OCI-M2 (cell line): ENCODE data around the gene FOXK1.
A peak's percentile ranks its signal among the peaks of the same experiment; 100 is the strongest.

Experiments used
- DNase-seq: peaks from one replicate; lab custom pipeline; 2025; ENCODE audit not compliant: unreplicated experiment; lab: John Stamatoyannopoulos, UW

Gene FOXK1

DNA sequence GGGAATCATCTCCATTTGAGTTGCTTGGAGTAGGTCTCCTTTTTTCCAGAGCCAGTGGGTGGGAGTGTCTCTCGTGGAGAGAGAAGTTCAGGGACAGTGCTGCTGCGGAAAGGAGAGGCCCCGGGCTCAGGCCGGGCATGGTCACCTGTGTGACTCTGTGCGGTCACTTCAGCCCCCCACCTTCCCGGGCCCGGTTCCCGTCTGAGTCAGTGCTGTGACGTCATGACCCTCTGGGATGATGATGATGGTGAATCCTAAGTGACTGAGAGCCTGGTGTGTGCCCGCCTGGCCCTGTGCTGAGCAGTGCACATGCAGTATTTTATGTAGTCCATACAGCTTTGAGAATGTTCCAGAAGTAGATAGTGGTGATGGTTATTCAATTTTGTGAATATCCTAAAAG, 60.8 kb downstream of the FOXK1 start:
- DNase-seq = no peak

DNA sequence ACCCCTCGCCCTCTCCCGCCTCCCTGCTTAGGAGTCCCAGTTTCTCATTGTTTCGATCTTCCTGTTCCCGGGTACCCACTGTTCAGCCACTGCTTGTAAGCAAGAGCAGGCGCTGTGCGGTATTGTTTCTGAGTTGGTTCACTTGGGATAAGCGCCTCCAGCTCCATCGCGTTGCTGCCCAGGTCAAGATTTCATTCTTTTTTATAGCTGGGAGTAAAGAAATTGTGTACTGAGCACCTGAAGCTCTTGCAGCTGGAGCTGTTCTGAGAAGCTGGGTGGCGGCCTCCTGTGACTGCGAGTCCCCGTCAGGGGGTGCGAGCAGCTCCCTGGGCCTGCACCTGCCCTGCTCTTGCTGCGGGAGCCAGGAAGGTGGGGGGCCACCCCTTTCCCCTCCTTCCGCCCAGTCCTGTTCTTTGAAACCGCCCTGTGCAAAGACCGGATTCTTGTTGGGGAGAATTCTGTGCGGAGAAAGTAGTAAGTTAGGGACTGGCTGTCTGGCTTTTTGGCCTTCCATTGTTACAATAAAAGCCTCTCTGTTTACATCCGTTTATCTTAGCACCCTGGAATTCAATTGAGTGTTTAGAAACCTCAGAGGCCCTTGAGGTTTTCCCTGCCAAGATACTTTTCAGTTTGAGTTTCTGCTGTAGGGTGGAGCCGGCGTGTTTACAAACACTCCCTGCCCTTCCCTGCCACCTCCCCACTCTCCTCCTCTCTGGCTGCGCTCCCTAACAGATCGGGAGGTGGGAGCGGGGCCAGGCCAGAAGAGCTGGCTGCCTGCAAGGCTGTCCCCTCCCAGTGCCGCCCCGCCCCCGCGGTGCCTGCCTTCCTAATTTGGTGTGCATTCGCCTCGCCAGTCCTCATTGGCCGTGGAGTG, 62.5 kb downstream of the FOXK1 start:
- peak; percentile 14 for DNase-seq

DNA sequence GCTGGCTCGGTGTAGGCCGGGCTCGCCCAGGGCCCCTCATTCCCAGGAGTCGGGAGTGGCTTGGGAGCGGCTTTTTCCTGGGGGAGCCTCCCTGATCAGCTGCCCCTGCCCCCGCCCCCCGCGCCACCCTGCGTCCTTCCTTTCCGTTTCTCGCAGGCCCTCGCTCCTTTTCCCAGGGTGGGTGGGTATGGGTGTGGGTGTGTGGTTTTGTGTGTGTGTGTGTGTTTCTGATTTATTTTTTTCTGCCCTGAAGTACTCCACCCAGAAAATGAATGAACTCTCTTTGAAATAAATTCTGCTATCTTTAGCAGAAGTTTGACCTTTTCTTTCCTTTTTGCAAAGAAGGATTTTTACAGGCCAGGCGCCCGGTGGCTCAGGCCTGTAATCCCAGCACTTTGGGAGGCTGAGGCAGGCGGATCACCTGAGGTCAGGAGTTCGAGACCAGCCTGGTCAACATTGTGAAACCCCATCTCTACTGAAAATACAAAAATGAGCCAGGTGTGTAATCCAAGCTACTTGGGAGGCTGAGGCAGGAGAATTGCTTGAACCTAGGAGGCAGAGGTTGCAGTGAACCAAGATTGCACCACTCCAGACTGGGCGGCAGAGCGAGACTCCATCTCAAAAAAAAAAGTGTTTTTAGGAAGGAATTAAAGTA, 63.3 kb downstream of the FOXK1 start:
- no peak for DNase-seq

DNA sequence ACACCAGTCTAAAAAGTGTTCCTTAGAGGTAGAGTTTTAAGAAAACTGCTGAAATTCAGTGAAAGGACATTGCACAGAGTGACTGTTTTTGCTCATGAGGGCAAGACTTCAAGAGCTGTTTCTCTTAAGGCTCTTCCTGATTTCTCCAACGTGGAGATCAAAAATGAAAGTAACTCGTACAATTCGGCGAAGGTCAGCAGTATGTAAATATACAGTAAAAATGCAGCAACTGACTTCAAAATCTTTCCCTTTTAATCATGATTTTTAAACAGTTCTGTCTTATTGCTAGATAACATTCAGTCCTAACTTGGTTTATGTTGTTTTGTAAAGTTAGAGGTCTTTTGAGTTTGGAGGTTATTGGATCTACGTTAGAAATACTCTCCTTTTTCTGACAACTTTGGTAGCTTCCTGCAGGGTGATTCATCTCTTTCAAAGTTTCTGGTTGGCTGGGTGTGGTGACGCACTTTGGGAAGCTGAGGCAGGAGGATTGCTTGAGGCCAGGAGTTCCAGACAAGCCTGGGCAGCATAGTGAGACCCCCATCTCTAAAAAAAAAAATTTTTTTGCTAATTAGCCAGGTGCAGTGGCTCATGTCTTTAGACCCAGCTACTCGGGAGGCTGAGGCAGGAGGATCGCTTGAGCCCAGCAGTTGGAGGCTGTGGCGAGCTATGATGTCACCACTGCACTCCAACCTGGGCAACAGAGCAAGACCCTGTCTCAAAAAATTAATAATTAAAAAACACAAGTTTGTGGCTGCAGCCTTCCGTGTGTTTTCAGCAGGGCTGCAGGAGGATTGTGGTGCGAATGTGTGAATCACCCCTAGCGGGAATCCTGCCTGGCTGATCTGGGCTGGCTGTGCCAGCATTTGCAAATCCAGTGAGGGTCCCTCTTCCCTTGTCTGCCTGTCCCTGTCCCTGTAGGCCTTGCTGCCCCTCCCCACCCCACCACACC, 64.2 kb downstream of the FOXK1 start:
- no peak for DNase-seq

DNA sequence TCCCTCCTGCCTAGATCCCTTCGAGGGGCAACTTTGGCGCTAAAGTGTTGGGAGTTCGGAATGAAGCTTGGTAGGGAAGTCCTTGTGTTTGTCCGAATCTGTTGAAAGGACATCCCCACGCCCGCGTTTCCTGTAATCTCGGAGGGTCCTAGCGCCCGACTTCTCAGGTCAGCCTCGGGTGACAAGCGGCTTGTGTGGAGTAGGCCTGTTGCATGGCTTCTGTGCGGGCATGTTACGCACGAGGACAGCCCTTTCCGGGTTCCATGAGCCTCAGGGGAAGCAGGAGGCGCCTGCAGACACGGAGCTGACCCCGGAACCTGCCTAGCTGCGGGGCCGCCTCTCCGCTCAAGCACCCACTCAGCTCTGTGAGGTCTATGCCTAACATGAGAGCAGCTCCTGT, 64.9 kb downstream of the FOXK1 start:
- no peak for DNase-seq

DNA sequence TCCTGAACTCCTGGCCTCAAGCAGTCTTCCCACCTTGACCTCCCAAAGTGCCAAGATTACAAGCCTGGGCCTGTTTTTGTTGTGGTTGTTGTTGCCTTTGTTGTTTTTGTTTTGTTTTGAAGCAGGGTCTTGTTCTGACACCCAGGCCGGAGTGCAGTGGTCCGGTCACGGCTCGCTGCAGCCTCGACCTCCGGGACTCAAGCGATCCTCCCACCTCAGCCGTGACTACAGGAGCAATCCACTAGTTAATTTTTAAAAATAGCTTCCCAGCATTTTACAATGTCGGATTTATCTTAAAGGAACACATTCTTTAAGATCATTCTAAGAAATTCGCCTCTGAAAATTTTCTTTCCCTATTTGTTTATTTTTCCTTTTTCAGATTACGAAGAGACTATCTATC, 65.7 kb downstream of the FOXK1 start:
- DNase-seq = no peak

DNA sequence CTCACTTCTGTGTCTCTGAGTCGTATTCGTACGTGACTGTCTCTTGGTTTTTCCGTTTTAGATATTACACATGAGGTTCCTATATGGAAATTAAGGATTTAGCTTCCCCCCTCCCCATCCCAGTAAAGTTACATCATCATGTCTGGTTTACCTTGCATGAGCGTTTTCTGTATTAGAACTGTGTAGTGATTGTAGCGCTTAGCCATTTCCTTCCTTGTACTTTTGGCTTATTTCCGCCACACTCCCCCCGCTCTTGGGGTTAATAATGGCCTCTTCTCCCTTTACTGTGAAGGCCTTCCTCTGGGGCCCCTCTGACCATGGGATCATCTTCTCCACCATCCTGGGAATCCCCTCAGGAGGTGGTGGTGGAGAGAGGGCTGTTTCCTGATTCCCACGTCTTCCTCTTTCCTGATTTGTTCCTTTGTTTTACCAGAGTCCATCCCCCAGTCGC, 66.2 kb downstream of the FOXK1 start:
- DNase-seq = no peak

DNA sequence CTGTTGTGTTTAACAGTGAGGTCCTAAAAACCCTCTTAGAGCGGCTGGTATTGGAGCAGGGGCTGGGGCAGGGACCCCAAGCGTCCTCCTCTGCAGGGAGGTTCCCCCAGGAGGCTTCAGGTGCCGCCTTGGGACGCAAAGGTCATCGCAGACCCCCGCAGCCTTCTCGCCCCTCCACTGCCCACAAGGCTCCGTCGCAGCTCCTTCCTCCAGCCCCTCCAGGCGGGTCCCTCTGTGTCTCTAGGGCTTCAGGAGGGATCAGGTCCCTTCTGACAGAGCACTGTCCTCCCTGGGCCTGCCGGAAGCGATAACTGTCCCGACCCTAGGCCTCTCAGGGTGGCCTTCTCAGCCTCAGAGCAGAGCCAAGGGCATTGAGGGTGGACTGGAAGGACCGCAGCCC, 67.3 kb downstream of the FOXK1 start:
- no peak for DNase-seq

DNA sequence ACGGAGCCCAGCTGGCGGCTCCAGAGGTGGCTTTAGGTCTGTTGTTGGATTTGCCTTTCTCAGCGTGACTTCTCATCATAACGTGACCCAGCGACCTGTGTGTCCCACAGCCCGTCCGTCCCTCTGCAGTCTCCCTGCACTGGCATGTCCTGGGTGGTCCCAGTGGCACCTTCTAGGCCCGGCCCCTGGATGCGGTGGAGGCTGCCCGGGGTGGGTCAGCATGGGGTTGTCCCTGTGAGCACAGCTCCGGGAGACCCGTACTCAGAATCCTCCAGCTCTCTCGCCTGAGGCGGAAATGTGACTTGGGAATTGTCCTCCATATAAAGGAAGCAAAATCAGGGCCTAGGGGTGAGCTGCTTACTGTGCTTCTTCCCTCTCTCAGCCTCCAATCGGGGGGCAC, 67.7 kb downstream of the FOXK1 start:
- no peak for DNase-seq

DNA sequence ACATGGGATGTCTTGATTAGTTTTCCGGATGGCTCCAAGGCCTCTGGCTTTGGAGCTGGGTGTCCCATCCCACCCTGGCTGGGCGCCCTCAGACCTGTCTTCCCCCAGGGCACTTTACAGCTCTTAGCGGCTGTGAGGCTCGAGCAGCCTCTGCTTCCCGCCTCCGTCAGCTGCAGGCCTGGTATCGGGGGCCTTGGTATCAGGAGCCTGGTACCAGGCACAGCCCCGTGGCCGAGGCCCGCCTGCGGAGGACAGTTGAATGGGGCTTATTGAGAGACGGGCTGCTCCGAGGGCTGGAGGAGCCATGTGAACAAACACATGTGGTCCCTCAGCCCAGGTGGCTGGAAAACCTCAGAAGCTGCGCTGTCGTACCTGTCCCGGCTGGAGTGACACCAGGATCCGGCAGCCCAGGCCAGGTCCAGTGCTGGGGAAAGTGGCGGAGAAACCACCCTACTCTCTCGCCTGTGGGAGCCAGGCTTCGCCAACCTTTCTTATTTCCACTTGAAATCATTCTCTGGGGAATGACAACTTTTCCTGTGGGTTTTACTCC, 69.4 kb downstream of the FOXK1 start:
- DNase-seq = no peak

DNA sequence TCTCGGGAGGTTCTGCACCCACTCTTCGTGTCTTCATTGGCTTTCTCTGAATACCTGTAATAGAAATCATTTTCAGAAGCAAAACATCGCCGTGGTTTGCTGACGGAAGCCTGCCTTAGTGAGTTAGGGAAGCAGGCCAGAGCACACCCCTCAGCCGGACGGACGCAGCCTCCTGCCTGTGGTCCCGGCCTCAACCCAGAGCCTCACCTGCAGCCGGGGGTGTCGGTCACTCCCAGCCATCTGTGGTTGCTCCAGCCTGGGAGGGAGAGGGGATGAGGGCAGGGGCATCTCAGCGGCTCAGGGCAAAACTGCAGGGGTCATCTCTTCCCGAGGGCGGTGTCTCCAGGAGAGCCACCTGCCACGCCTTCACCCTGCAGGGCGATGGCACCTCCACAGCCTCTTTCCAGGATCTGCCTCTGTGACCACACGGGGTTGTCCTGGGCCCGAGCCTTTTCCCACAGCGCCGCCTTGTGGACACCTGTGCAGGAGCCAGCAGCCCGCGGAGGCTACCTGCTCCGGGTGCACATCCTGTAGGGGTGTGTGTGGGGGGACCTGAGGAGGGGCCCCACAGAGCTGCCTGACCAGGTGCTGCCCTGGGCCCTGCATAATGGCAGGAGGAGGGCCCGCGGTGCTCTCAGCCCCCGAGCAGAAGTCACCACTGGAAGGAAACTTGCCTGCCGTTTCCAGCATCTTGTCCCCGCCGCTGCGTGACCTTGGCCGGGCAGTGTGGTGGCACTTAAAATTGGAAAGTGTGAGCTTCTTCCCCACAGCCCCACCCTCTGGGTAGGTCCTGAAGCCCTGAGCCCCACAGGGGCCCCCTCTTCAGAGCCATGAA, 71.7 kb downstream of the FOXK1 start:
- no peak for DNase-seq

DNA sequence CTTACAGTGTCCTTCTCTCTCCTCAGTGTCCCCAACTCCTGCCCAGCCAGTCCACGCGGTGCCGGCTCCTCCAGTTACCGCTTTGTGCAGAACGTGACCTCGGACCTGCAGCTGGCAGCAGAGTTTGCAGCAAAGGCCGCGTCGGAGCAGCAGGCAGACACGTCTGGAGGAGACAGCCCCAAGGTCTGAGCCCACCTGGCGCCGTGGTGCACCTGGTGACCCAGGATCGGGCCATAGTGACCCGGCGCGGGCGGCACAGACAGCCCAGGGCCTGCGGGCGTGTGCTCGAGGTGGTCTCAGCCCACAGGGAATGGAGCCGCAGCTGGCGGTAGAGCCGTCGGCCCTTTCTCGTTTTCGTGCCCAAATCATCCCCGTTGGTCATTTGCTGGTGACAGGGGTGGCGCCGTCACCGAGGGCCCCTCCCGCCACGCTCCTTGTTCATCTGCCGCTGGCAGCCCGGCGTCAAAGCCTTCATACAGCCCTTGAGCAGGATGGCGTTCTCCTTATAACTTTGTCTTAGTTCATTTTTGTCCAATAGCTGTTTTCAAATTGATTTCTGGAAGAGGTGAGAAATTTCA, 72.4 kb downstream of the FOXK1 start:
- no peak for DNase-seq

DNA sequence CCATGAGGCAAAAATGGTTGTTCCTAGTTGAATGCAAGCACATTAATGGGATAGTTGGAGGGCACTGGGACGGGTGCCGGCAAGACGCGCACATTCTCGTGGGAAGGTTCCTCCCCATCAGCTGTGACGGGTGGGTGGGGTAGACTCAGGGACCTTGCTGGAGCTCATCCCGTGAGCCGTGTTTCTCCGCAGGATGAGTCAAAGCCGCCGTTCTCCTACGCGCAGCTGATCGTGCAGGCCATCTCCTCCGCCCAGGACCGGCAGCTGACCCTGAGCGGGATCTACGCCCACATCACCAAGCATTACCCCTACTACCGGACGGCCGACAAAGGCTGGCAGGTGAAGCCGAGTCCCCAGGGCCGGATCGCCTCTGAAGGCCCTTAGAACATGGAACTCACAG, 73.0 kb downstream of the FOXK1 start:
- no peak for DNase-seq

DNA sequence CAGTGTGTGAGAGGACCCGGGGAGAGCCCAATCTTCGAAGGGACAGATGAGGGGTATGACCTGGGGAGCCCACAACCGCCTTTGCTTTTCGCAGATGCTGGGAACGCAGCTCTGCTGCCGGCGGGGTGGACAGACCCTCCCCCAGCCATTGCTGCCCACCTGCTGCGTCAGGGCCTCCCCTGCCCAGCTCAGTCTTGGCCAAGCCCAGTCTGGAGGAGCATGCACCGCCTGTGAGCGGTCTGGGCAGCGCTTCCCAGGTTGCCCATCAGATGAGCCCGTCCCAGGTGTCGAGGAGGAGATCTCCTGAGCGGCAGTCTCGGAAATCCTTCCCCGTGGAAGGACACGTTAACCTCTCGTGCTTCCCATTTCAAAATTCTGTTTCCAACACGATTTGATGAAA, 76.0 kb downstream of the FOXK1 start:
- no peak for DNase-seq

DNA sequence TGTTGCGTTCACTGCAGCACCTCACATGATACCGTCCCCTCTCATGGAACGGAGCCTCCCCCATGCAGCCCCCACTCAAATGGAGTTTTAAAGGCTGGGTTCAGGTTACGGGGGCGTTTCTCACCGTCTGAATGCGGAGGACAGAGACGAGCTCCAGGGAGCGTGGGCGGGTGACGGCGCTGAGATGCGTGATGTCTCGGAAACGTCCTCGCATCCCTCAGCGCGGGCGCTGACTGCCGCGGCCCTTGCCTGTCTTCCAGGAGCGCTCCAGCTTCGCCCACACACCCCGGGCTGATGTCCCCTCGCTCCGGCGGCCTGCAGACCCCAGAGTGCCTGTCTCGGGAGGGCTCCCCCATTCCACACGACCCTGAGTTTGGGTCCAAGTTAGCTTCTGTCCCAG, 76.7 kb downstream of the FOXK1 start:
- DNase-seq = no peak

DNA sequence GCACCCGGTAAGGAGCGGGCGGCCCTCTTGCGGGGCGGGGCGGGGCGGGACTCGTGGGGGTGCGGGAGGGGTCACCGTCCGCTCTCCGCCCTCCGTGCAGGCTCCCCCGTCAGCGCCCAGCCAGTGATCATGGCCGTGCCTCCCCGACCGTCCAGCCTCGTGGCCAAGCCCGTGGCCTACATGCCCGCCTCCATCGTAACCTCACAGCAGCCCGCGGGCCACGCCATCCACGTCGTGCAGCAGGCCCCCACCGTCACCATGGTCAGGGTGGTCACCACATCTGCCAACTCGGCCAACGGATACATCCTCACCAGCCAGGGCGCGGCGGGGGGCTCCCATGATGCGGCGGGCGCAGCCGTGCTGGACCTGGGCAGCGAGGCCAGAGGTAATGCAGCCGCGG, 77.1 kb downstream of the FOXK1 start:
- no peak for DNase-seq

DNA sequence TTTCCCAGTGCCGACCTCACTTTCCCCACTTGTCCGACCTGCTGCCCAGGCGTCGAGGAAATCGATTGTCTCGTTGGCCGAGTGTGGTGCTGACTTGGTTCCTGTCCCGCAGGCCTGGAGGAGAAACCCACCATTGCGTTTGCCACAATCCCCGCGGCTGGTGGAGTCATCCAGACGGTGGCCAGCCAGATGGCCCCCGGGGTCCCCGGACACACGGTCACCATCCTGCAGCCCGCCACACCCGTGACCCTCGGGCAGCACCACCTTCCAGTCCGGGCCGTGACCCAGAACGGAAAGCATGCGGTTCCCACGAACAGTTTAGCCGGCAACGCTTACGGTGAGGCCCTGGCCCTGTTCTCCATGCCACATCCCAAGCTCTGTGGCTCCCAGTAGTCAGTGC, 78.9 kb downstream of the FOXK1 start:
- no peak for DNase-seq

DNA sequence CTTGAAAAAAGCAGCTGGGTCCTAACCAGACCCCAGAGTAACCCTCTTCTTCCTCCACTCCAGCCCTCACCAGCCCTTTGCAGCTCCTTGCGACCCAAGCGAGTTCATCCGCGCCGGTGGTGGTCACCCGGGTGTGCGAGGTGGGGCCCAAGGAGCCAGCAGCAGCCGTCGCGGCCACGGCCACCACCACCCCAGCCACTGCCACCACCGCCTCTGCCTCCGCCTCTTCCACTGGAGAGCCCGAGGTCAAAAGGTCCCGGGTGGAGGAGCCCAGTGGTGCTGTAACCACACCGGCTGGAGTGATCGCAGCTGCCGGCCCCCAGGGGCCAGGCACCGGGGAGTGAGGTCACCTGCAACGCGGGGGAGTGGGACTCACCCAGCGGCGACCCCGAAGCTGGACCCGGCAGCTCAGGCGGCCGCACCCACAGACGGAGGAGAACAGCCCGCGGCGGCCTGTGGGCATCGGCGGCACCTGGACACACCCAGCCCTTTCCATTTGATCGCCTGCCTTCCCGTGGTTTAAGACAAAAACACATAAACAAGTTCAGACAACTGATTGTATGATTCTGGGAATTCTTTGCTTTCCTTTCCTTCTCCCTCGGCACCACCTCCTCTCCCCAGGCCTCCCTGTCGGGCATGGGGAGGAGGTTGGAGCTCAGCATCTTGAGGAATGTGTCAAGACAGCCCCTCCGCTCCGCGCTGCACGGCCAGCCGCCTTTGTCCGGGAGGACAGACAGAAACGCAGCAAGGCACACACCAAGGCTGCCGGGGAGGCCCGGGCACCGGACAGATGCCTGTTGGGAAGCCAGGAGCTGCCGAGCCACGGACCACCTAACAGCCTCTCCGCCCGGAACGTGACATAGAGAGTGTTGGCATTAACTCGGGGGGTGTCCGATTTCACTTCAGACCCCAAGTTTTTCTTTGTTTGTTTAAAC, 80.3 kb downstream of the FOXK1 start:
- no peak for DNase-seq
